ENCODE results near the gene CACNA1H.
"Not testable (repeated sequence)": the region's sequence is repeated elsewhere in the genome, so short reads cannot be mapped to it uniquely, and the experiment has no call there.

The CACNA1H gene

DNA sequence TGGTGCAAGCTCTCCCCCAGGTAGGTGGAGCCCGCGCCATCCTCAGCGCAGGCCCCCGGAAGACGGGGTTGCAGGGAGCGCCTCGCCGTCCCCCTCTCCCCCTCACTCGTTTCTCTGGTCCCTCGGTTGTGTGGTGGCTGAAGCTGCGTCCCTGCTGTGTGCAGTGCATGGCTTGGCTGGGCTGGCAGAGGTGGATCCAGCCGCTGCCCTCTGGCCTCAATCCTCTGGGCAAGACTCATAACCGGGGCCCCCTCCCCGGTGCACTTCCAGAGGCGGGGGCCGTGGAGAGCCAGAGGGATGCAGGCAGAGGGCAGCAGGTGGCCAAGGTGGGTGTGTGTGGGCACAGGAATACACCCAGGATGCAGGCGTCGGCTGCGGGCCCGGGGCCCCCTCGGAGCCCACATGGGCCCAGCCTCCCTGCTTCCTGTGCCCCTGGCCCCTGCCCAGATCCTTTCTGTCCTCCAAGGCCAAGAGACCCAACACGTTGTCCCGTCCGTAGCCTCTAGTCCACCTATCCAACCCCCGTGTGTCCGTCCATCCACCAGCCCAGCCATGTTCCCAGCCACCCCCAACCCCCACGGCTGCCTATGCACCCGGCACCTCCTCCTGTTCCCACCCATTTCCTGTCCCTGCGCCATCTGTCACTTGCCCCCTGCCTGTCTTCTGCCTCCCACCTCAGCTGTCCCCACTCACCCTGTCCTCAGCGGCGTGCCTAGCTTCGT, 62.8 kb downstream of the CACNA1H start:
- DNase-seq = no peak

DNA sequence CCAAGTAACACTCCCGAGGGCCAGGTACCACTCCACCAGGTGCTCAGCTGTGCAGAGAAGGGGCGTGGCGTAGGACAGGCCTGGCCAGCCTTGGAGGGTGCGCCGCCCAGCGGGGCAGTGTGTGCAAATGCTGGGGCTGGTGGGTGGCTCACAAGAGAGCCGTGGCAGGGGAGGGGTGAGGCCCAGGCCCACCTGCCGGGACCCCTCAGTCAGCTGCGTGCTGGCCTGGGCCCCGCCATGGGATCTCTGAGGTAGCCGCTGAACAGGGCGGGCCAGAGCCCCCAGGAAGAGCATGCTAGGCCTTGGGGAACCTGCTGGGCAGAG, 63.4 kb downstream of the CACNA1H start:
- DNase-seq = no peak

DNA sequence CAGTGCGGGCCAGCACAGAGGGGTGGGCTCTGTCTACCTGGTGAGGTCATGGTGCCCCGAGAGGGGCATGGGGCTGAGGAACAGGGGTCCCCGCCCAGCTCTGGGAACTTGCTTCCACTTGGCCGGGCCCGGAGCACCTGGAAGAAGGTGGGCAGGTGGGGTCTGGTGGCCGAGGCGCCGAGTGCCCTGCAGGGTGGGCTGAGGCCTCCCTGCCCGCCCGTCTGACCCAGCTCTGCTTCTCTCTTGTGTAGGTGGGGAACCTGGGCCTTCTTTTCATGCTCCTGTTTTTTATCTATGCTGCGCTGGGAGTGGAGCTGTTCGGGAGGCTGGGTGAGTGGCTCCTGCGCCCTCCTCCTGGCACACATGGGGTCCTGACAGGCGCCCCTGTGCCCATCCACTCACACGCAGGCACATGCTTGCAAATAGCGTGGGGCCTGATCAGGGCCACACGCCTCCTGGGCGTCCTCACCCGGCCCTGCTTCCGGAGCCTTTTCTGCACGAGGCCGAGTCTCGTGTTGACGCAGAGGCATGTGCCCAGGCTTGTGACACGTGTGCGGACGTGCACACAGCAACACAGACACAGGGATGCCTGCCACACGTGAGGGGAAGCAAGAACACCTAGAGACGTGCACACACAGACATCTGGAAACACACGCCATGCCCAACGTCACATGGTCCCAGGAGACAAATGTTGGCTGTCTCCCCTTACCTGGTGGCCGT, 63.9 kb downstream of the CACNA1H start:
- DNase-seq = no peak

GRCh38 chr16:1217526-1217925, 64.6 kb downstream of the CACNA1H start:
- DNase-seq = no peak

DNA sequence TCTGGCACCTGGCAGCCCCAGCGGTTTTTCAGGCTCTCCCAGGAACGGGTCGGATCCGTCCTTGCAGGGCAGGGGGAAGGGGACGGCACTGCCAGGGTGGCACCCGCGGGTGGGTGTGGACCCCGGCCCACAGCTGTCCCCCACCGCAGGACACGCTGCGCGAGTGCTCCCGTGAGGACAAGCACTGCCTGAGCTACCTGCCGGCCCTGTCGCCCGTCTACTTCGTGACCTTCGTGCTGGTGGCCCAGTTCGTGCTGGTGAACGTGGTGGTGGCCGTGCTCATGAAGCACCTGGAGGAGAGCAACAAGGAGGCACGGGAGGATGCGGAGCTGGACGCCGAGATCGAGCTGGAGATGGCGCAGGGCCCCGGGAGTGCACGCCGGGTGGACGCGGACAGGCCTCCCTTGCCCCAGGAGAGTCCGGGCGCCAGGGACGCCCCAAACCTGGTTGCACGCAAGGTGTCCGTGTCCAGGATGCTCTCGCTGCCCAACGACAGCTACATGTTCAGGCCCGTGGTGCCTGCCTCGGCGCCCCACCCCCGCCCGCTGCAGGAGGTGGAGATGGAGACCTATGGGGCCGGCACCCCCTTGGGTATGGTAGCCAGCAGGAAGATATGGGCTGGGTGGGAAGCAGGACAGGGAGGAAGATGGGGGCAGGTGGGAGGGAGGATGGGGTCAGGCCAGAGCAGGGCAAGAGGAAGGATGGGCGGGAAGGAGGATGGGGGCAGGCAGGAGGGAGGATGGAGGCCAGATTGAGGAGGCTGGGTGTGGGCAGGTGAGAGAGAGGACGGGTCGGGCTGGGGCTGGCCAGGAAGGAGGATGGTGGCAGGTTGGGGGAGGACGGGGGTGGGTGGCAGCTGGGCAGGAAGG, 65.4 kb downstream of the CACNA1H start:
- DNase-seq = no peak

GRCh38 chr16:1218930-1219611, 66.2 kb downstream of the CACNA1H start:
- no peak for DNase-seq

DNA sequence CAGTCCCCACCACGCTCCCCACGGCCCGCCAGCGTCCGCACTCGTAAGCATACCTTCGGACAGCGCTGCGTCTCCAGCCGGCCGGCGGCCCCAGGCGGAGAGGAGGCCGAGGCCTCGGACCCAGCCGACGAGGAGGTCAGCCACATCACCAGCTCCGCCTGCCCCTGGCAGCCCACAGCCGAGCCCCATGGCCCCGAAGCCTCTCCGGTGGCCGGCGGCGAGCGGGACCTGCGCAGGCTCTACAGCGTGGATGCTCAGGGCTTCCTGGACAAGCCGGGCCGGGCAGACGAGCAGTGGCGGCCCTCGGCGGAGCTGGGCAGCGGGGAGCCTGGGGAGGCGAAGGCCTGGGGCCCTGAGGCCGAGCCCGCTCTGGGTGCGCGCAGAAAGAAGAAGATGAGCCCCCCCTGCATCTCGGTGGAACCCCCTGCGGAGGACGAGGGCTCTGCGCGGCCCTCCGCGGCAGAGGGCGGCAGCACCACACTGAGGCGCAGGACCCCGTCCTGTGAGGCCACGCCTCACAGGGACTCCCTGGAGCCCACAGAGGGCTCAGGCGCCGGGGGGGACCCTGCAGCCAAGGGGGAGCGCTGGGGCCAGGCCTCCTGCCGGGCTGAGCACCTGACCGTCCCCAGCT, 67.3 kb downstream of the CACNA1H start:
- no peak for DNase-seq

- DNase-seq = no peak
Observed at GRCh38 chr16:1220841-1221627, 68.1 kb downstream of the CACNA1H start.

DNA sequence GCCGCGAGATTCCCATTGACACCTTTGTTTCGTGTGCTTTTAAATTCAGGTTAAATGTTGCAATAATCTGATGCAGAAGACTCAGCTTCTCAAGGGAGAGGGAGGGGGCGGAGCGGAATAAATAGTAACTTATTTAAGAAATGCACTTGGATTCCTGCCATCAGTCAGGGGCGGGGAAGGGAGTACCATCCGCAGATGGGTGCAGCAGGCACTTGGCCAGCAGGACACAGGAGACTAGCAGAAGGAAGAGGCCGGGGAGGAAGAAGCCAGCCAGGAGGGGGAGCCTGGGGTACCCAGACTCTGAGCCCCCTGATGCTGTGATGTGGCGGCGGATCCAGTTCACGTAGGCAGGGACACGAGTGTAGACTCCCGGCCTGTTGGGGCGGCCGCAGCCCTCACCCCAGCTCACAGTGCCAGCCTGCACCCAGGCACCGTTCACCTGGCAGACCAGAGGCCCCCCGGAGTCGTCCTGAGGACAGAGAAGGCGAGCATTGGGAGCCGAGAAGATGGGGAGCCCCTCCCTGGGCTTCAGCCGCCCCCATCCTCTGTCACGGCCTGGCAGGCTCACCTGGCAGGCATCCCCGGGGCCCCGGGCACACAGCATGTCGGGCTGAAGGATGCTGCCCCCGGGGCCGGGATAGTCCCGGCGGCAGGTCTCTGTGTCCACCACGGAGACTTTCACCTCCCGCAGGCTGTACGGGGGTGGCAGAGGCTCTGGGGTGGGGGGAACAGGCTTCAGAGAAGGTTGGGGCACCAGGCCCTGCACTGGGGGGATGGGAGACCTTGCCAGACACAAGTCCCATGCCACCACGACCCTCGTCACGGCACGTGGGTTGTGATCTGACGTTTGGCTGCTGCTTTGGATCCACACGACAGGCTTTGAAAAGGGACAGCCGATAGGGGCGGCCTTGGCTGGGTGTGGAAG, 69.0 kb downstream of the CACNA1H start:
- no peak for DNase-seq

DNA sequence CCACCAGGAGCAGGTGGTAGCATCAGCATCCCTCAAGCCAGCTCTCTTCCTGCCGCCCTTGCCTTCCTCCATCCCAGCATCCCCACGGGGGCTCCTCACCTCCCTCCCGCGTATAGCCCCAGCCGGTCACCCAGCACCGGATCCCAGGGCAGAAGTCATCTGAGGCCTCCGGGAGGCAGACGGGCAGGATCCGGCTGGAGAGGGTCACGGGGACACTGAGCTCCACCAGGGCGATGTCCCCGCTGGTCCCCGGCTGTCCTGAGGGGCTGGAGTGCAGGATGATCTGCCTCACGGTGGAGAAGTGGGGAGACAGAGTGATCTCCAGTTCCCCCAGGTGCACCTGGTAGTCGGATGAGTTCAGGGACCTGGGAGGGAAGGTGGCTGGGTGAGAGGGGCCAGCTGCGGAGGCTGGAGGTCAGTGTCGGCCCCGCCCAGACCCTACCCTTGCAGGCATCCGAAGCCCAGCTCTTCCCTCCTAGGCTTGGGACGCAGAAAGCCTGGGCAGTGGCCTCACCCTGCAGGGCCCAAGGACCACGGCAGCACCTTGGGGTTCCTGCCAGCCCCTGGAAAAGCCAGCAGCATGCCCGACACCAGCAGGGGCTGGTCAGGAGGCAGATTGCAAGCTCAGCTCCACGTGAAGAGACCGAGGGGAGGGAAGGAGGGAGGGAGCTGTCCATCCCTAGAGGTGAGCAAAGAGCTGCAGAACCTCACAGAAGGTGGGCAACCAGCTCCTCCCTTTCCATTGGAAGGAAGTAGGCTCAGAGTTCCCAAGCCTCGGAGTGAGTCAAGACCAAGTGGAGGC, 69.8 kb downstream of the CACNA1H start:
- DNase-seq = no peak

DNA sequence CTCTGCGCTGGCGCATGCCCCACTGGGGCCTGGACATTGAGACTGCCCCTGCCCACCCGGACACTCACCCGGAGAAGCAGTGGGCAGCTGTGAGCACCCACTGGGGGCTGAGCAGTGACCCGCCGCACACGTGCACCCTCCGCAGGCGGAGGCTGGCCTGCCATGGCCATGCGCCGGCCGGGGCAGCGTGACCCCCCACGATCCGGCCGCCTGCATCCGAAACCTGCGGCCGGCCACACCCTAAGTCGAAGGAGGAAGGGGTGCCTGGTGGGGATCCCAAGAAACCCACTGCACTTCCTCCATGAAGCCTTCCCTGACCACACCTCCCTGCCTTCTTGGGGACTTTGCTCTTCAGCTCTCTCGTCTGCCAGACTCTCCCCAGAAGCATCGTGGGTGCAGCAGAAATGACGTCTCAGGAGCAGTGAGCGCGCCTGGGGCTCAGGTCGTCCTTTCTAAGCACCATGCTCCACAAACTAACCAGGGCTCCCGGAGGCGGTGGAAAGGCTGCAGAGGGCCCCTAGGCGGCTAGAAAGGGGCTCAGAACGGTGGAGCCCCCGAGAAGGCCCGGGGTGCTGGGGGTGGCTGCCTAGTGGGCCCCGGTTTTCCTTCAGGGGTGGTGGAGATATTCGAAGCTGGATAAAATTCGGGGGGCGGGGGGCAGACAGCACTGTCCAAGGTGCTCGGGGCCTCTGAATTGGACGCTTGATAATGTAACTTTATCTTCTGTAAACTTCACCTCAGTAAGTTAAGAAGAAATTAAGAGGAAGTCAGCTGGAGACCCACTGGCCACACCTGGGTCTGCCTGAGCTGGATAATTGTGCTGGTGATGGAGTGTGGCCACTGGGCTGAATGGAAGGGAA, 70.7 kb downstream of the CACNA1H start:
- no peak for DNase-seq

- DNase-seq = no peak
Observed at GRCh38 chr16:1224558-1224957, 71.7 kb downstream of the CACNA1H start.

DNA sequence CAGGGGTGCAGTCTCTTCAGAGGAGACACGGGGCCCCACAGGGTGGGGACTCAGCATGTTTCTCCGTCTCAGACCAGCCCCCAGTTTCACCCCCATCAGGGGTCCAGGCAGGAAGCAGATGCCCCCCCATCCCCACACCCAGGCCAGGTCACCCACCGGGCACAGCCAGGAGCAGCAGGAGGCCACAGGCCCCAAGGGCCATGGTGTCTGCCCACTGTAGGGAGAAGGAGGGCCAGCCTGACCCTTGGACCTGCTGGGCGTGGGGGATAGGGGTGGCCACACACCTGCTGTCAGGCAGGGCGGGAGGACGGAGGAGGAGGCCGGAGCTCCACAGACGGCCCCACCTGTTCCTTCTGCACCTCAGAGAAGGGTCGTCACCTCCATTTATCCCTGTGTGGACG, 72.1 kb downstream of the CACNA1H start, which contains the start of gene TPSG1:
TSS of gene TPSG1 (minus strand) at position 218 of the 401 bp plus-strand sequence. CDS start at position 202, 16 bp downstream.
- DNase-seq = no peak

GRCh38 chr16:1225728-1226311, 72.9 kb downstream of the CACNA1H start:
- not testable (repeated sequence) for DNase-seq

DNA sequence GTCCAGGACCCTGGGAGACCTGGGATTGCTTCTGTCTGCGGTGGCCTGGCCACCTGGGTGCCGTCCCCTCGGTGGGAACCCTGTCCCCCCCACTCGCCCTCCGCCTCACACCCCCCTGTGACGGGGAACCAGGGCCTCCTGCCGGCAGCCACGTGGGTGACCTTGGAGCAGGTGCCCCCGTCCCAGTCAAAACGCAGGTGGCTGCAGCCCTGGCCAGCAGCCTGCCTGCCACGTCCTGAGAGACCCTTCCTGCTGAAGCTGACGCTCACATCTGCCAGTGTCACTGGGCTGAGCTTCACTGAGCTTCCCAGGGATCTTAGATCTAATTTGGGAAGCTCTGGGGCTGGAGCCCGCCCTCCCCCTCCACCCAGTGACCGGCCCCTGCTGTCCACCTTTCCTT, 73.8 kb downstream of the CACNA1H start:
- DNase-seq = not testable (repeated sequence)

- not testable (repeated sequence) for DNase-seq
Observed at GRCh38 chr16:1228227-1228626, 75.3 kb downstream of the CACNA1H start.

DNA sequence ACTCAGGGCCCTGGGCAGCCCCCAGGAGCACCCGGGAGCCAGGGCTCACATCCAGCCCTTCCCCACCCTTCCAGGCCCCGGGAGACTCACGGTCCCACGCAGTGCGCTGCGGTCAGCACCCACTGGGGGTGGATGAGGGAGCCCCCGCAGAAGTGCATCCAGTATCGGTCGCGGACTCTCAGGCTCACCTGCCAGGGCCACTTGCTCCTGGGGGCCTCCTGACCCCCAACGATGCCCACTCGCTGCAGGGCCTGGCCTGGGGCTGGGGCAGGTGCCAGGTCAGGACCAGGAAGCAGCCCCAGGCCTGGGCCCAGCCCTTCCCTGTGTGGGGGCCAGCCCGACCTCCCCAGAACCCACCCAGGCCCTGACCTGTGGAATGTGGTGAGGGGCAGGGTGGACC, 76.6 kb downstream of the CACNA1H start:
- DNase-seq = not testable (repeated sequence)

- DNase-seq = not testable (repeated sequence)
Observed at GRCh38 chr16:1230084-1230470, 77.2 kb downstream of the CACNA1H start, which contains the start of gene TPSB2. Gene TPSB2, minus strand, starts transcription at chr16:1230184. Its CDS starts 233 bp downstream, at chr16:1229951.
